Central memory CD8-positive, alpha-beta T cell (primary cell): ENCODE results near the gene TULP4.
"Not testable (repeated sequence)": the region's sequence is repeated elsewhere in the genome, so short reads cannot be mapped to it uniquely, and the experiment has no call there.

Experiments
- ATAC-seq: fragments of 150-1000 bp; cut with Tn5 transposase; replicated peaks from 2 replicates; pipeline ENCODE4 v1.10.0; 2022; ENCODE audit warnings: mild to moderate bottlenecking, moderate FRiP score, moderate number of reproducible peaks; ENCODE audit not compliant: poor library complexity, severe bottlenecking; ENCODE audit errors: extremely low read depth
- DNase-seq, 2 donors: peaks; one replicate each; pipeline ENCODE4 v3.0.0; 2021; ENCODE audit warnings: low spot score in 2 of 2
- H3K27ac Mint-ChIP-seq: one replicate; pipeline ENCODE4 v1.8.0; 2022; ENCODE audit warnings: low read depth, mild to moderate bottlenecking, moderate library complexity, mixed read lengths
- H3K27me3 Mint-ChIP-seq: one replicate; pipeline ENCODE4 v1.8.0; 2022; ENCODE audit warnings: mixed read lengths
- H3K36me3 Mint-ChIP-seq: one replicate; pipeline ENCODE4 v1.8.0; 2022; ENCODE audit warnings: mild to moderate bottlenecking, moderate library complexity, mixed read lengths; ENCODE audit not compliant: insufficient read depth
- H3K4me1 Mint-ChIP-seq: one replicate; pipeline ENCODE4 v1.8.0; 2022; ENCODE audit warnings: mixed read lengths
- H3K4me3 Mint-ChIP-seq: one replicate; pipeline ENCODE4 v1.8.0; 2022; ENCODE audit warnings: mild to moderate bottlenecking, moderate library complexity, mixed read lengths
- H3K9me3 Mint-ChIP-seq: one replicate; pipeline ENCODE4 v1.8.0; 2022; ENCODE audit warnings: mixed read lengths

Gene TULP4

DNA sequence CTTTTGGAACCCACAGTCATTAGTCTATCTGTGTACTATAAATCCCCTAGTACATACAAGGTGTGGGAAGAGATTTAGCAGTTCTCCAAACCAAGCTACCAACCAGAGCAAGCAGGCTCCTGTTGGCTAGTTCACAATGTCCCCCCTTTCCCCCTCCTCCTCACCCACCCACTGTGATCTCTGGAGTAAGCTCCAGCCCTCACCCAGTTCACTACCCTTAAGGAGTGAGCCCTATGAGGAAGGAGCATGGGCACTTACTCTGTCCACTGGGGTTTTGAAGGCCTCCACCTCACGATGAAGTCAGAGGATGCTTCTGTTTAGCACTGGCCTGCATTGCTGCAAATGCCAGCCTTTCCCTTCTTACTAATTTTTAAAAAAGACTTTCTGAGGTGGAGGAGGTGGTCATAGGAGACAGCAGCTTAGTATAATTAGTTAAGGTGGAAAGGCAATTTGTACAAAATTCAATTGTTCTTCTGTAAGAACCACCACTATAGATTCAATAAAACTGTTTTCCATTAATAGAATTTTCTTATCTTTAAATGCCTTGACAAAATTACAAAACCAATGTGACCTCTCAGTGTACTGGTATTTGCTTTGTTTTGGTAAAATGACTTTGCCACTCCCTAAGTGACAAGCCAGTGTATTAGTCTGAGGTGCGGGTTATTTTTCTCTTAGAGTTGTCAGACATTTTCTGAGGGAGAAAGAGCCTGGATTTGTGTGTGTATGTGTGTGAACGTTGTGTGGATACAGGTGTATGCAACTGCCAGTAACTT, 86.2 kb downstream of the TULP4 start:
- no peaks in the 10 kb centered on the region for H3K9me3 Mint-ChIP-seq
- H3K36me3 Mint-ChIP-seq = peaks cover 6% of the 10 kb centered on the region
- no peak for DNase-seq
- no peak overlapping the region for H3K27ac Mint-ChIP-seq
- no peaks in the 10 kb centered on the region for H3K27me3 Mint-ChIP-seq
- peaks cover 10% of the 10 kb centered on the region for H3K4me1 Mint-ChIP-seq
- no peak overlapping the region for H3K4me3 Mint-ChIP-seq
- no peak for ATAC-seq

DNA sequence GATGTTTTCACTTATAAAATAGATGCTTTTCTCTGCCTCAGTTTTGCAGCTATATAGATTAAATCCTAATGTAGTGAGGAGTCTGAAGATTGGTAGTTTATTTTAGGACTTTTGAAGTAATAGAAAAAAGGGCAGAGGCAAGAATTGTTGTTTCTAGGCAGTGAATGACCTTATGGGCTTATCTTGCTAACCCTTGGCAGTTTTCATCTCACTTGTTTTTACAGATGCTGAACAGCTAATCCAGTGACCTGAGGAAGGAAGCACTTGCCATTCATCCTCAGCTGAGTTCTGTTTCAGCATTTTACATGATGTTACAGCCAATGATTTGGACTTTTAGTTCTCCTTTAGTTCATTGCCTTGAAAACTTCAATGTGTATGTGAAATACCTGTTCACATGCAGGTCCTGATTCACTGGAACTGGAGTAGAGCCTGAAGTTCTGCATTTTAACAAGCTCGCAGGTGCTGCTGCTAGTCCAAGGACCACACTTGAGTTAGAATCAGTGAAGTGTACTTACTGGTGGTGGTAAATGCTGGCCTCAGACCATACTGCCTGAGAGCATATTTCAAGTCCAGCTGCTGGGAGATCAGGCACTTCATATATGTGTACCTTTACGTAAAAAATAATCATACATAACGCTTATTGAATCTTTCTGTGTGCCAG, 86.9 kb downstream of the TULP4 start:
- Mint-ChIP-seq H3K27ac (no peak overlapping the region), H3K4me3 (no peak overlapping the region), H3K36me3 (peaks cover 6% of the 10 kb centered on the region), H3K27me3 (no peaks in the 10 kb centered on the region), H3K4me1 (peaks cover 3% of the 10 kb centered on the region), H3K9me3 (no peaks in the 10 kb centered on the region)
- no peak for ATAC-seq
- DNase-seq = no peak

DNA sequence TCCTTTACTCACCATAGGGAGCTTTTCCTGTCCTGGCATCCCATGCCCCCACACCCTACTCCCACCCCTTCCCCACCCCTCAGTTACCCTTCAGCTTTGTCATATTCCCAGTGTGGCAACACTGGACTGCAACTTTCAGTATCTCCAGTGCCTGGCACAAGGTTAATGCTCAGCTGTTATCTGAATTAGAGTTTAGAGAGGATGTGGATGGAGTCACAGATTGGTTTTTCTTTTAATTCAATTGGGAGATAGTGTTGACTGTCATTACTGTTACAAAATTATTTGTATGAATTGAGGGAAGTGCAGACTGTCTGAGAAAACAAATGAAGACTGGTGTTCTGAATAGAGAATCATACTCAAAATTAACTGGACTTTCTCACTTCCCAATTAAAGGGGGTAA, 89.9 kb downstream of the TULP4 start:
- no peak for ATAC-seq
- Mint-ChIP-seq H3K9me3 (no peaks in the 10 kb centered on the region), H3K27ac (no peak overlapping the region), H3K36me3 (peaks cover 3% of the 10 kb centered on the region), H3K4me3 (no peak overlapping the region), H3K4me1 (peaks cover 12% of the 10 kb centered on the region), H3K27me3 (no peaks in the 10 kb centered on the region)
- no peak for DNase-seq

DNA sequence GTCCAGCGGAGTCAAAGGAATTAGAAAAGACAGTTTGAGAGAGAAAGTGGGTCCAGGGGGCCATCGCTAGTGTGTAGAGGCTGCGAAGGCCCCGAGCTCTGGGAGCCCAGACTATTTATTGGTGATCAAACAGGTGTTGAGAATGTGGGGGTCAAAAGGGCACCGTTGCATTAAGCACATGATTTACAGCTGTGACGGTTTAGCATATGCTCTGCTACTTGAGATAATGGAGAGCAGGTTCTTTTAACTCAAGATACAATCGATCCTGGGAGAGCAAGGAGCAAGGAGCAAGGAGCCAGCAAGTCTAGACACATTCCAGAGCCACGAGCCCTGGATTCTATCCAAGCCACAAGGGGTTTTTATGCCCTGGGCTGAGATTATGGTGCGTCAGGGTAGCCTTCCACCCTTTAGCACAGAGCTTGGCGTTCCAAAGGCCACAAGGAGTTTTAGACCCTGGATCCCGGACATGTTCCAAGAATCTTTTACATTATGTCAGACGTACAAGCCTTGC, 93.1 kb downstream of the TULP4 start:
- H3K27me3 Mint-ChIP-seq, H3K36me3 Mint-ChIP-seq, H3K4me3 Mint-ChIP-seq, H3K9me3 Mint-ChIP-seq, ATAC-seq, DNase-seq, H3K27ac Mint-ChIP-seq: not testable (repeated sequence)
- peaks cover 28% of the 10 kb centered on the region for H3K4me1 Mint-ChIP-seq

DNA sequence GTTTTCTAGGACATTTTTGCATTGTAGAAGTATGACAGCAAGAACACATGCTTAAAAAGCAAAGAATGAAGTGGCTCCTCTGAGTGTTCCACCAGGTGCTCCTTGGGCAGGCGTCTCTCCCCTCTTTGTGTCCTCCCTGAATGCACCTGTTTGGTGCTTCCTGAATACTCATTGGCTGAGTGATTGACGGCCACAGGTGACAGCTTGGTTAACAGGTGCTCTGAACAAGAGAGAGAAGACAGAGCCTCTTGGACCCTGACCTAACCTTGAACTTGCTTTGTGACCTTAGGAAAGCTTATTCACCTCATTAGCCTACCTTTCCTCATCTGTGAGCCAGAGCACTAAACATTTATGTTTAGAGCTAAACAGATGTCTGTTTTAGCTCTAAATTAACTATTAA, 93.7 kb downstream of the TULP4 start:
- H3K27ac Mint-ChIP-seq = peak overlapping the region; percentile 47

DNA sequence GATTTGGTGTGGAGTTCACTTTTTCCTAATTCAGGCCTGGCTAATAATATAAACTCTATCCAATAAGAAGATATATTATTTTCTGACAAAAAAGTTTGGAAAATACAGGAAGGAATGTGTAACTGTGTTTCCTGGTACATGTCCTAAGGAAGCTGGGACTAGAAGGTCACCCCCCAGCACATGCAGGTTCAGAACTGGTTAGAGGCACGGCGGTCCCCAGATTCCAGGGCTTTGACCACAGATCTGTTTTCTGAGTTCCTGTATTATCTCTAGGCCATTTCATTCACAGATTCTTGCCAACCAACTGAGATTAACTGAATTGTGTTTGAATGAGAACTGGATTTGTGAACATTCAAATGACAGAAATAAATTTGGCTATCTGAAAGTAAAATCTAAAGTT, 94.5 kb downstream of the TULP4 start:
- Mint-ChIP-seq H3K27me3 (no peaks in the 10 kb centered on the region), H3K9me3 (no peaks in the 10 kb centered on the region), H3K4me3 (no peak overlapping the region), H3K4me1 (peaks cover 28% of the 10 kb centered on the region), H3K36me3 (peaks cover 3% of the 10 kb centered on the region), H3K27ac (no peak overlapping the region)
- DNase-seq (no peak), ATAC-seq (no peak)

More for the DNA sequence above, 93.7 kb downstream of the TULP4 start:
- no peak overlapping the region for H3K4me3 Mint-ChIP-seq
- H3K27me3 Mint-ChIP-seq = no peaks in the 10 kb centered on the region
- no peaks in the 10 kb centered on the region for H3K9me3 Mint-ChIP-seq
- peaks cover 1% of the 10 kb centered on the region for H3K36me3 Mint-ChIP-seq
- ATAC-seq (no peak), DNase-seq (no peak)
- peaks cover 28% of the 10 kb centered on the region for H3K4me1 Mint-ChIP-seq

DNA sequence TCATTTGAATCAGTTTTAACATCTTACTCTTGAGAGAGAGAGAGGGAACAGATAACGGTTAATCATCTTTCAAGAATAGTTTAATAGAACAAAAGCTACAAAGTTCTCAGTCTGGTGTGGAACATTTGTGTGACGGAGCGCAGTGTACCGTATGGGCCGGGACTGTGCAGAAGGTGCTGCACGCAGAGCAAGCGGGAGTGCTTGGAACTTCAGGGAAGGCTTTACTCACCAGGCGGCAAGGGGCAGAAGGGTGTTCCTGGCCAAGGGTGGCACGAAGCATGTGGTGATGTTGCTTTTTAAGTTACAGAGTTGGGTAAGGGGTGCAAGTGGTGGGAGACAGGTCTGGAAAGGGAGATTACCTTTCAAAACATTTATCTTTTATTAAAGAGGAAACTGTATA, 95.7 kb downstream of the TULP4 start:
- H3K4me3 Mint-ChIP-seq = no peak overlapping the region
- no peak for ATAC-seq
- no peak overlapping the region for H3K27ac Mint-ChIP-seq
- peaks cover 3% of the 10 kb centered on the region for H3K36me3 Mint-ChIP-seq
- H3K9me3 Mint-ChIP-seq = no peaks in the 10 kb centered on the region
- no peak for DNase-seq
- H3K27me3 Mint-ChIP-seq = no peaks in the 10 kb centered on the region
- H3K4me1 Mint-ChIP-seq = peaks cover 28% of the 10 kb centered on the region

DNA sequence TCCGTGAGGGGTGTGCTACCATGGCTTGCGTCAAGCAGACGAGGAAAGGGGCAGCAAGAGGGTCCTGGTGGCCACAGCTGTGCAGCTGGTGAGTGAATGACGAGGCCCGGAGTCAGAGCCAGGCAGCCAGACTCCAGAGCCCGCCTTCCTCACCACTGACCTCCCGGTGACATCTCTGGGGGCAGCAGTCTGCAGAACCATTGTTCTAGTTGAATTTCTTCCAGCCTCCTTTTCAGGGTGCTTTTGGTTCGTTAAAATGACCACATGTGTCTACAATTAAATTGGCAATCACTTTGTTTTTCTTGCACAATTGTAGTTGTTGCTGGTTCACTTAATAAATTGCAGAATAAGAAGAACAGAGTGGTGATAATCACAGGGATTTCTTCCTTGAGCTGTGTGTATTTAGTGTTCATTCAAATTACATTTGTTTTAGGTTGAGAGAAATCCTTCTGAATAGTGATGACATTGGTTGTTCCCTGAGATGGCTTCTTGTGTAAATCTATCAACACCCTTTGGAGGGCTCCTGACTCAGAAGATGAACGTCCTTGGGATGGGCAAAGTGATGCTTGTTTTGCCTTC, 96.4 kb downstream of the TULP4 start:
- Mint-ChIP-seq H3K27ac (no peak overlapping the region), H3K4me1 (peaks cover 28% of the 10 kb centered on the region), H3K27me3 (no peaks in the 10 kb centered on the region), H3K9me3 (no peaks in the 10 kb centered on the region), H3K4me3 (no peak overlapping the region), H3K36me3 (peaks cover 3% of the 10 kb centered on the region)
- DNase-seq = no peak
- no peak for ATAC-seq

DNA sequence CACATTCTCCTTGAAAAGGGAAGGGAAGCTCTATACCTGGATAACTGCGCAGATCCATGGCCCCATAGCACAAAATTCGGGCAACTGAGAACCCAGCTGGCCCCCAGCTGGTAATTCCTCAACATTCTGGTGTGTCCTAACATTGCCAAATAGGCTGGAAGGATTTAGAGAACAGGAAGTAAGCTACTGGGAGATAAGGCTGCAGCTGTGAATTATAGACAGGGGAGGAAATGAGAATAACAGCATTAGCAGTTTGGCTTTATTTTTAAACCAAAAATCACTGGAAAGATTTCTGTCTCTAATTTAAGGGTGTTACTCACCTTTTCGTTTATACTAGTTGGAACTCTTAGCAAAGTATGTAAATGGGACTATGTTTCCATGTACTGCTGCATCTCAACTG, 97.2 kb downstream of the TULP4 start:
- Mint-ChIP-seq H3K36me3 (peaks cover 3% of the 10 kb centered on the region), H3K9me3 (no peaks in the 10 kb centered on the region), H3K27me3 (no peaks in the 10 kb centered on the region), H3K27ac (no peak overlapping the region), H3K4me3 (no peak overlapping the region), H3K4me1 (peaks cover 28% of the 10 kb centered on the region)
- no peak for ATAC-seq
- DNase-seq = no peak

DNA sequence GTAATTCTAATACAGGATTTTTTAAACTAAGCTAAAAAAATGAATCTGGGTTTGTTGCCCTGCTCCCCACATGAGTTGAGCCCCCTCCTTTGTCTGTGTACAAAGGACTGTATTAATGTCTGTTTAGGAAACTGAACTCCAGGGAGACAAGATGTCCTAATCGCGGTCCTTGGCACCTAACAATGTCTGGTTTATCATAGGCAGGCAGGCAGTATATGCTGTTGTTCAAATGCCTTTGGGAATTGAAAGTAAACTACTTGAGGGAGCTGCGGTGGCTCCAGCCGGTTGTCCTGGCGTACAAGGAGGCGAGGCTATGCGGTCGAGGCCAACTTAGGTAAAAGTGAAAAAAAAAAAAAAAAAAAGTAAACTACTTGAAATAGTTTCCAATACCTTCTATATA, 98.5 kb downstream of the TULP4 start:
- H3K36me3 Mint-ChIP-seq = peaks cover 8% of the 10 kb centered on the region
- no peak for ATAC-seq
- no peak overlapping the region for H3K4me3 Mint-ChIP-seq
- DNase-seq = no peak
- no peaks in the 10 kb centered on the region for H3K27me3 Mint-ChIP-seq
- H3K9me3 Mint-ChIP-seq = no peaks in the 10 kb centered on the region
- no peak overlapping the region for H3K27ac Mint-ChIP-seq
- peaks cover 20% of the 10 kb centered on the region for H3K4me1 Mint-ChIP-seq

DNA sequence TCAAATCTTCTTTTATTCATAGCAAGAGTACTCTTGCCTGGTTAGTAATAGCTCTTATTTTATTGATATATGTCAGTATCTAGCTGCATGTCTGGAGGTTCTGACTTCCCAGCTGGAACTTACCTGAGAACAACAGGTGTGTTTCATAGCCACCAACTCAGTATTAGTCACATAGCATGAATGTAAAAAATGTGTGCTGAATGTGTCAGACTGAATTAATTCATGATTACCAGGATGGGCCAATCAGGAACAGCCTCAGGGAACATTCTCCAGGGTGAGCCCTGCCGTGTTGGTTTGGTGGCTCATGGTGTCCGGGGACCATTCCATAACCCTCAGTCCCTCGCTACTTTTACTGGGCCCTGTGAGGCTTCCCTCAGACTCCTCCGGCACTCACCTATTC, 99.7 kb downstream of the TULP4 start:
- DNase-seq = no peak
- peaks cover 16% of the 10 kb centered on the region for H3K4me1 Mint-ChIP-seq
- H3K9me3 Mint-ChIP-seq = no peaks in the 10 kb centered on the region
- ATAC-seq = no peak
- peaks cover 8% of the 10 kb centered on the region for H3K36me3 Mint-ChIP-seq
- no peak overlapping the region for H3K4me3 Mint-ChIP-seq
- H3K27me3 Mint-ChIP-seq = no peaks in the 10 kb centered on the region
- no peak overlapping the region for H3K27ac Mint-ChIP-seq

DNA sequence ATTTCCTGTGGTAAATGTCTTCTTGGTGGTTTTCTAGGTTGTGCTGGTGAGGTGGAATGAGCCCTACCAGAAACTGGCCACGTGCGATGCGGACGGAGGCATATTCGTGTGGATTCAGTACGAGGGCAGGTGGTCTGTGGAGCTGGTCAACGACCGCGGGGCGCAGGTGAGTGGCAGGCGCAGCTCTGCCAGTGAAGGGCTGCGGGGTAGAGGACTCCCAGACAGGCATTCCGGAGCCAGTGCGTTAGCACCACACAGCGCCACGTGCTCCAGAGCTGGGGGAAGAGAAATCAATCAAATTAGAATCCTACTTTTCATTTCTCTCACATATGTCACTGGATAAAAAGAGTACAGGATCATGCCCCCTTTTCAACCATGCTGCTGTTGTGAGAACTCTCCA, 100.8 kb downstream of the TULP4 start:
- Mint-ChIP-seq H3K4me3 (no peak overlapping the region), H3K27ac (no peak overlapping the region), H3K27me3 (no peaks in the 10 kb centered on the region), H3K4me1 (peaks cover 9% of the 10 kb centered on the region), H3K9me3 (no peaks in the 10 kb centered on the region), H3K36me3 (peaks cover 10% of the 10 kb centered on the region)
- DNase-seq (no peak), ATAC-seq (no peak)
